HK-2 (cell line): ENCODE measurements around the gene UIMC1.

ENCODE experiments used
- DNase-seq: peaks from one replicate; pipeline ENCODE4 v3.0.0-alpha.2; 2018; ENCODE audit not compliant: unreplicated experiment

Gene UIMC1

GRCh38 chr5:176870110-176870591, 136.4 kb downstream of the UIMC1 start:
- DNase-seq = peak; percentile 30

DNA sequence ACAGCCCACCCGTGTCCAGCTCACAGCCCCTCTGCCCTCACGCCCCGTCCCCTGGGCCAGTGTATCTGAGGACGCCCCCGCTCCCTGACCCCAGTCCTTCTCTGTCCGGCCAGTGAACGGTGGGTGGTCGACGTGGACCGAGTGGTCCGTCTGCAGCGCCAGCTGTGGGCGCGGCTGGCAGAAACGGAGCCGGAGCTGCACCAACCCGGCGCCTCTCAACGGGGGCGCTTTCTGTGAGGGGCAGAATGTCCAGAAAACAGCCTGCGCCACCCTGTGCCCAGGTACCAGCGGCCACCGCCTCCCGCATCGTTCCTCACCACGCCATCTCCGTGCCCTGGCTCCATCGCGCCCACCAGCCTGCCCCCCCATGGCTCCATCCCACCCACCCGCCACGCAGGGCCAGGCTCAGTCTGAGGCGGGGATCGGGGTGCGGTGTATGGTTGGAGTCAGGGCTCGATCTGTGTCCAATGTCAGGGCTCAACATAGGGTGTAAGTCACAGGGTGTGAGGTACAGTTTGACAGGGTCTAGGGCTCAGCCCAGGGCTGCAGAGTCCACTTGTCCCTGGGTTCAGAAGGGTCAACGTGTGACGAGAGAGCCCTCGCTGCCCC, 137.0 kb downstream of the UIMC1 start:
- DNase-seq = no peak

DNA sequence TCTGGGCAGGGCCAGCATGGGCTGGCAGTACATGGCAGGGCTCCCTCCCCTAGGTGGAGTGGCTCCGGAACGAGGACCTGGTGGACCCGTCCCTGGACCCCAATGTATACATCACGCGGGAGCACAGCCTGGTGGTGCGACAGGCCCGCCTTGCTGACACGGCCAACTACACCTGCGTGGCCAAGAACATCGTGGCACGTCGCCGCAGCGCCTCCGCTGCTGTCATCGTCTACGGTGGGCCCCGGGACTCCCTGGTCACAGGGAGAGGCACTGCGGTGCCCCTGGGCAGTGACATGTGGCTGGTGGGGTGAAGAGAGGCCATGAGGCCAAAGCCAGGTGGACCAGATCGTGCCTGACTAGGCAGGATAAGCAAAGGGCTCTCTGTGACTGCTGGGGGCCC, 137.8 kb downstream of the UIMC1 start:
- no peak for DNase-seq

GRCh38 chr5:176868126-176868525, 138.5 kb downstream of the UIMC1 start:
- no peak for DNase-seq

DNA sequence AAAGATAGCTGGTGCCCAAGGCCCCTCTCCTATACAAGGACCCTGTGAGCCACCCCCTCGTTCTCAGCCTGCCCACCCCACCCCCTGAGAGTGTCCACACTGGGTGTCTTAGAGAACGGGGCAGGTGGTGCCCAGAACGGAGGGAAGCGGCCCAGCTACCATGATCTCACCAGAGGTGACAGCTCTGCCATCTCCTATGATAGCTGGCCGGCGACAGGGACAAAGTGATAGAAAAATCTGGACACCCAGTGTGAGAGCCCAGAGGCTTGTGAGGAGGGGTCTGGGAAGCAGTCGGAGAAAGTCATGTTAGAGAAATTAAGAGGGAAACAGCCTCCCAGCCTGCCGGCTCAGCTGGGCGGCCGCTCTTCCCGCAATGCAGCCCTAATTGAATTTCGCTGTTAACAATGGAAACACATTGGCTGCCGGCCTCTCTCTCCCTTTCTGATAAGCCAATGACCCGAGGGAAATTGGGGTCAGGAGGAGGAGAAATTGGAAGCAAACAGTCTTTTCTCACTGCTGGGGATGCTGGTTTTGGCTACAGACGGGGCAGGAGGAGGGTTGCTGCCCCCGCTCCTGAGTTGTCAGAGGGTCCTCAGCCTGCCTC, 139.8 kb downstream of the UIMC1 start:
- no peak for DNase-seq

- DNase-seq = no peak
Measured at GRCh38 chr5:176865964-176866363, 140.6 kb downstream of the UIMC1 start.

DNA sequence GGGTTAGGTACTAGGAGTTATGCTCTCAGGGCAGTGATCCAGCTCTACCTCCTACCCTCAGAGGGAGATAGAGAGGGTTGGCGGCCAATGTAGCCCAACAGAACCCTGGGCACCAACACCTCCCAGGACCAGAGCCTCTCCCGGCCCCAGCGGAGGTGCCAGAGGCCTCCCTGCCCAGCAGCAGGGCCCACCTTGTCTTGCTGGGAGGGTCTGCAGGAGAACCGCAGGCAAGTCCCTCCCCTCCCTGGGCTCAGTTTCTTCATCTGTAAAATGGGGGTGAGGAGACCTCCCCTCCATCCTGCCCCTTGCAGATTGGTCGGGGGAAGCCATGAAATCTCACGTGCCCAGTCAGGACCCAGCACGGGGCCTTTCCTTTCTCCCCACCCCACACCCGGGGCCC, 141.8 kb downstream of the UIMC1 start:
- no peak for DNase-seq

- no peak for DNase-seq
Measured at GRCh38 chr5:176863765-176864098, 142.8 kb downstream of the UIMC1 start.

GRCh38 chr5:176863041-176863764, 143.4 kb downstream of the UIMC1 start:
- DNase-seq = no peak

DNA sequence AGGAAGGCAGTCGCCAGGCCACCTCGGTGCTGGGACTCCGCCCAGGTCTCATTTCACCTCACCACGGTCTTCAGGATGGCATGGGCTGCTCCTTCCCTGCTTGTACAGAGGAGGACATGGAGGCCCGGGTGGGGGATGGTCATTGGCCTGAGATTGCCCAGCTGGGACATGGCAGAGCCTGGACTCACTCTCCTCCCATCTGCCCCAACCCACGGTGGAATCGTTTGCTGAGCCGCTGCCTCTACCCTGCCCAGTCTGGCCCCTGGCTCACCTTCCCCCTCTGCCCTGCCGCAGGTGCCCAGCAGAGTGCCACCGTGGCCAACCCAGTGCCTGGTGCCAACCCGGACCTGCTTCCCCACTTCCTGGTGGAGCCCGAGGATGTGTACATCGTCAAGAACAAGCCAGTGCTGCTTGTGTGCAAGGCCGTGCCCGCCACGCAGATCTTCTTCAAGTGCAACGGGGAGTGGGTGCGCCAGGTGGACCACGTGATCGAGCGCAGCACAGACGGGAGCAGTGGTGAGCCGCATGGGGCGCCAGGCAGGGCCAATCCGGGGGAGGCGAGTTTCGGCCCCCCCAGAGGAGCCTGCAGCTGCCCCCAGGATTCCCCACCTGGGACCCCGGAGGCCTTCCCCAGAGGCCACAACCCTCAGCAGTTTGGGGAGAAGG, 144.1 kb downstream of the UIMC1 start:
- DNase-seq = no peak

DNA sequence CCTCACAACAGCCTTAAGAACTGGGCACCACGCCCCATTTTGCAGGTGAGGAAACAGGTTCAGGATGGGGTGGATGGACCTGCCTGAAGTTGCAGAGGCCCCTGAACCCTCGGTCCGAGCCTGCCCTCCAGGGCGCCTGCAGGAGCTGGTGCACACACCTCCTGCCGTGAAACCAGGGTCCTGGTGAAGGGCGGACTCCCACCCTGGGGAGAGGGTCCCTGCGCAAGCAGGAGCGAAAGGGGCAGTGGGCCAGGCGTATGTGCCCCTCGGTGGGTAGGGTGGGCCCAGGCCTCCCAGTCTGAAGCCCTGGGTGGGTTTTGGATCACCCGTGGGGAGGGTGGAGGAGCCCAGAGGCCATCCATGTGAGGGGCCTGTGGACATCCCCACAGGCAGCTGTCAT, 145.3 kb downstream of the UIMC1 start:
- no peak for DNase-seq

DNA sequence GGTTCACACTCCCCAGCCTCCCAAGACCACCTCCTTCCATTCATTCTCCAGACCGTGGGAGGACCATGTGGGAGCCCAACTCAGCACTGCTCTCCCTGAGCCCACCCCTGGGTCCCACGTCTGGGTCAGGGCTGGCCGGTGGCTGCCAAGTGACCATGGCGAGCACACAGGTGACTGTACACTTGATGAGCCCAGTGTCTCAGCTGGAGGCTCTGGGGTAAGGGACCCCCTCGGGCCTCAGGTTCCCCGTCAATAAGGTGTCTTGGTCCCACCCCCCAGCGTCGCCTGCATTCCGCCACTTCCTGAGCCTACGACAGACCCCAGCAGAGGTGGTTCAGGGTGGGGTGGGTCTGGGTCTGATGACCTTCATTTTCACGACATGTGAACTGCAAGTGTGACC, 146.2 kb downstream of the UIMC1 start:
- DNase-seq = no peak

DNA sequence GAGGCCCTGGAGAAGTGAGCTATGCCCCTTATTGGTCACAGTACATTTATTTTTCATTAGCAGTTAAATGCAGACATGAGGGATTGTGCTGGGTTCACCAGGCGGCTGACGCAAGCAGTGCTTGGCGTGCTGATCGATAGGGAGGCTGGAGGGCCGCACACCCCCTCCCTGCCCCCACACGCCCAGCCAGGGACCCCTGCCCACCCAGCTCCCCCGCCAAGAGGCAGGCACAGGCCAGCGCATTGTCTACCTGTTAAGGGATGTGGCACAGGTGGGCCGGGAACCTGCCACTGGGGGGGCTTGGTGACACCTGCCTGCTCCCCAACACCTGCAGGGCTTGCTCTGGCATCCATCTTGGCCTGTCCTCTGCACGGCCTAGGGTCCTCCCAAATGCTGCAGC, 146.7 kb downstream of the UIMC1 start:
- DNase-seq = no peak

DNA sequence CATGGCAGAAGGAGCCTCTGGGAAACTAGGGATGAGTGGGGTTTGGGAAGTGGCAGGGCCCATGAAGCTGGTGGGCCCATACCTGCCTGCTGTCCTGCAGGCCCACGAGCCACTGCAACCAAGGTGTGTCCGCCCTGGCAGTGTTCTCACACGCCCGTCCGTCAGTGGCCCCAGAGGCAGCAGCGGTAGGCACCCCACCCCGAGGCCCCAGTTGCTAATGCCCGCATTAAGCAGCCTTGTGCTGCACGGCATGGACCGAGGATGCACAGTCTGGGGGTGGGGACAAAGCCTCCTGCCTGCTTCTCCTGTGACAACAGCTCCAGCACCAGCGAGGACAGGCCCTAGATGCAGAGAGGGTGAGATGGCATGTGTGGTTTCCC, 148.7 kb downstream of the UIMC1 start:
- no peak for DNase-seq

DNA sequence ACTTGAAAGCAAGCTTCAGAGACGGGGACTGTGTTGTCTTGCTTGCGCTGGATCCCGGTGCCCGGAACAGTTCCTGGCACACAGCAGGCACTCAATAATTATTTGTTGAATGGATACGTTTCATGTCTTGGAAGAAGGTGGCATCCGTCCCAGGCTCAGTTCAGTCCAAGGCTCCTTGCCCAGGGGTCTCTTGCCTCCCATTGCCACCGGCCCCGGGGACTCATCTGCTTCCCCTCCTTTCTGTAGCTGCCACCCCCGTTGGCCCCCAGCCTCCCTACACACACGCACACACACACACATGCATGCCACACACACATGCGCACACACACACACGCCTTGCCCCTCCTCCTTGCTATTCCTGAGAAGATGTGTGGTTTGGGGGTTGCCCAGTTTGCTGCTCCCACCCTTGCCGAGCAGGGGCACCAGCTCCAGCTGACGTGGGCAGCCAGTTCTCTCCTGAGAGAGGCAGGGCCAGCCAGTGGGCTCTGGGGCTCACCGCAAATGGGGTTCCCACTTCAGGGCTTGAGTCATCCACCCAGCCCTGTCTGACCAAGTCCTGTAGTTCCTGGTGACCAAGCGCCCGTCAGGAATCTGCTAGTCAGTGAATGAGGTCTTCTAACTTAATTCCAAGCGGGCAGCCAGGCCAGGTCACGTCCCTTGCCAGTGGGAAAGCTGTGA, 149.2 kb downstream of the UIMC1 start:
- DNase-seq = no peak

GRCh38 chr5:176856746-176857145, 149.8 kb downstream of the UIMC1 start:
- no peak for DNase-seq

DNA sequence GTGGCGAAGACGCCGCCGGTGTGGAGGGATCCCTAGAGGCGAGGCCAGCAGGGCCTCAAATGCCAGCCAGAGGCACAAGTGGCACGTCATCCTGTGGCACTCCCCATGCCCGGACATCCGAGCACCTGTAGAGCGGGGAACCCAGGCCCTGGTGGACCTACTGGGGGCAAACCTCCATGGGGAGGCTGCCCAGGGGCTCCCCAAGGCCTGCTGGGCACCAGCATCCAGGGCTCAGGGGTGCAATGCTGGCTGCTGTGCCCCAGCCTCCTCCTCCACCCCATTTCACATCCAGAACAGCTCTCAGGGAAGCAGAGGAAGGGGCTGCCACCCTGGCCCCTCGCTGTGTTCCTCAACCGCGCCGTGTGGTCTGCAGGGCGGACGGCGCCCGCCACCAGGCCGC, 151.0 kb downstream of the UIMC1 start:
- DNase-seq = no peak
